Muscle of back (tissue), 11 donors: ENCODE results near the gene HES4. TPM values are rescaled to one million over a fixed set of nuclear protein-coding genes. Genes with fewer than 3 reads are reported as not detected.

Source experiments
- DNase-seq, 3 donors: peaks; one replicate each; pipeline versions ENCODE4 v3.0.0 to v3.0.0-alpha.2; 2013
- polyA plus RNA-seq, 10 donors: library from polyadenylated mRNA; unstranded; fragments of 120-200 nt; gene quantifications; one replicate each; pipeline ENCODE4 v1.2.1, GENCODE V29; 2013; ENCODE audit not compliant: insufficient read length in 10 of 10

The HES4 gene
- polyA plus RNA-seq, 10 donors = 7.4 to 18.4 (median 12.8) TPM

DNA sequence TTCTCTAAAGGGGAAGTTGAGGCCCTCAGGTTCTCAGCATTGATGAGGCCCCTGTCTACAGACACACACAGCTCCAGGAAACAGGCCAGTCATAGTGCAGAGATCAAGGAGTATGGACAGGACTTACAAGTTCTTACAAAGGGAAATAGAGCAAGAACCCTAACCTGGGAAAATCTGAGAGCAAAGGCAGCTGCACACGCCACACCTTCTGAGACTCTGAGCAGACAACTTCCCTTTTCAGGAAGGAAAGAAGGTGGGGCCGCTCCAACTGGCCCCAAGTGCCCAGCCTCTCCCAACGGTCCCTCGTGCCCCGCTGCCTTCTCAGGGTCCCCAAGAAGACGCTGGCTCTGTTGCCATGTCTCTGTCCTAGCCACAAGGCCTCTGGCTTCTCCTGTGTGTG, 44.4 kb downstream of the HES4 start:
- DNase-seq = no peak

DNA sequence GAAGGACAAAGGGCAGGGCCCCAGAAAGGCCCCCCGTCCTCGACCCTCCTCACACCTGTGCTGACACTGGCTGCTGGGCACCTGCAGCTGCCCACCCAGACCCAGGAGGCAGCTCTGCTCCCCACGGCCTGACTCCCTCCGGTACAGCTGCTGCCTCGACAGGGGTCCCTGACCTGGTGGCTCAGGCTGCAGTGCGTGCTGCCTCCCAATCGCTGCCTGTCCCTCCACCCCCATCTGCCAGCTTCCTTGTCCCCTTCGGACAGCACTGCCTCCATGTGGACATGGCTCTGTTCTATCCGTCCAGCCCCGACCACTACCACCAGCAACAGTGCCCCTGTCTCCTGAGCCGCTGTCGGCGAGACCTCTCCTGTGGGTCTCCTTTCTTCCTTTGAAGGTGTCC, 45.0 kb downstream of the HES4 start:
- DNase-seq = no peak

DNA sequence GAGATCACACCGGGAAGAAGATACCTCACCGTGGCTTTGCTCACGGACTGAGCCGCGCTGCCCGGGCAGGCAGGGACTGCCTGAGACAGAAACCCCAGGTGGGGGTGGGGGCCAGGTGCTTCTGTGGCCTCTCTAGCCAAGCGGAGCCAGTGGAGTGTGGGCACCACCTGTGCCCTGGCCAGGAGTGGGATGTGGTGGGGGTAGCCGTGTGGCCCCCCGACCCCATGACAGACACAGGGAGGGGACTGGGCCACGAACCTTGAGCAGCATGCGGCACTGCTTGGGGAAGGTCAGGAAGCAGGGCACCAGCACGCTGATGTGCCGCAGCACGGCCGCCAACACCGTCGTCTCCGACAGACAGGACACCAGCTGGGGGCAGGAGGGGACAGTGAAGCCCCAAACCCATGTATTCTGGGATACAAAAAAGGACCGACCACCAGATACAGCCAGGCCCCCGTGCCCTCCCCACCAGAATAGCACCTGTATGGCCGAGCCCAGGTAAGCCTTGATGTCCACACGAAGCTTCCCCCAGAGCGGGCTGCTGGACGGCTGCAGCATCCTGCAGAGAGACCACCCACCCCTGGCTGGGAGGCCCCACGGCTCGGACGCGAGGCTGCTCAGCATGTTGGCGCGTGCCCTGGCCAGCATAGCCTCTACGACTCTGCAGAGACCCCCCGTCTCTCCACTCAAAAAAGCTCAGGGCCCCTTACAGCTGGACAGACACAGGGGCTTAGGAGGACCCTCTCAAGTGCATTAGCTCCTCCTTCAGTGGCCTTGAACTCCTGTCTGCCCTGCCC, 46.2 kb downstream of the HES4 start:
- no peak for DNase-seq

DNA sequence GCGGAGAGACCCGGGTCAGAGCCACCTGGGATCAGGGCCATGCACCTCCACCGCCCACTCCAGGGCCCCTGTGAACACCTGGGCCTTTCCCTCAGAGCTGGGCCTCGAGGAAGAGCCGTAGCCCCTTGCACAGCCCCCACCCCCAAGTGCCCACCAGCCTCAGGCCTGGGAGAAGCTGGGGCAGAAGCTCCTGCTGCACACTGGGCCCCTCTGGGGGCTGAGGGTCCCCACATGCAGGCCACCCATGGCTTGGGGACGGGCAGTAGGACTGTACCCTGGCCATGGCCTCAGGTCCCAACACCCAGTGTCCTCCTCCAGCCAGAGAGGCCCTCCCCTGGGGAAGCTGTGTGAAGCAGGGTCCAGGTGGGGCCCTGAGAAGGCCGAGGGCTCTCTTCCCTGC, 47.3 kb downstream of the HES4 start:
- DNase-seq = no peak

DNA sequence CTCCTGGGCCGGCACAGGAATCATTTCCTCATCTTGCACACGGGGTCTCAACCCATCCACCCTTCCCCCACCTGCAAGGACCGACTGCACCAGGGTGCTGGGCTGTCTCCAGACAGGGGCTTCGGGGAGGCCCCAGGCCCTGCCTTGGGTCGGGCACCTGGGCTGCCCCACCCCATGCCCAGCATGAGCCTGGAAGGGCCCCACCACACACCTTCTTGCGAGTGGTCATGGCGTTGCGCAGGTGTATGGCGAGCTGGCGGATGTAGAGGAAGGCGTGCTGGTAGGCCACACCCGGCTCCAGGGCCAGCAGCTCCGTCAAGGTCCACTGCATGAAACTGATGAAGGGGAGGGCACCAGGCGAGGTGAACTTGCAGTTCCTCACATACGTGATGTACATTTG, 47.7 kb downstream of the HES4 start:
- DNase-seq = no peak

DNA sequence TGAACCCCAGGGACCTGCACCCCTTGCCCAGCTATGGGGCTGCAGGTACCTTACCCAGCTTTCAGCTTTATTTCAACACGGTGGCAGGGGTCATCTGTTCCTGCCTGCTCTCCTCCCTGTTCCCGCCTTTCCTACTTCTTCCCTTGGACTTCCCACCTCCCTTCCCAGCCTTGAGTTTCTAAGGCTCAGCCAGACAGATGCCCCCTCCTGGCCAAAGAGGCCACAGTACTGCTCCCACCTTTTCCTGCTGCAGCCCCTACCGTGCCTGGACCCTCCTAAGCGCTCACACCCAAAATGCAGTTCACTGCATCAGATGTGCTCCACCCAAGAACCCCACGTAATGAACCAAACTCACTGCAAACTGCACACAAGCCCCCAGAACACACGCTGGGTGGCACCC, 48.5 kb downstream of the HES4 start:
- no peak for DNase-seq

DNA sequence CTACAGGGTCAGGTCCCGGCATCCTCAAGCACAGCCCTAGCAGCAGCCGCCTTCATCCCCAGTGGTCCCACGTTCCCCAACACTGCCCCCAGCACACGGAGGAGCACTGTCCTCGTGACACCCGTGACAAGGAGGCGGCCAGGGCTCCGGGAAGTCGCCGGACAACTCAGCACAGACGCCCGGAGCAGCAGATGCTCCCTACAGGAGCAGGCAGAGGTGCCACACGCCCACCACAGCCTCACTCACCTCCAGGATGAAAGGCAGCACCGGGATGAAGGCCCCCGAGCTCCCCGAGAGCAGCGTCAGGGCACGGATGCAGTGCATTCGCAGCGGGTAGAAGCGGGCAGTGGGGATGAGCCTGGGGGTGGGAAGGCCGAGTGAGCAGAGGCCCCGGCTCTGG, 49.0 kb downstream of the HES4 start:
- DNase-seq = no peak

DNA sequence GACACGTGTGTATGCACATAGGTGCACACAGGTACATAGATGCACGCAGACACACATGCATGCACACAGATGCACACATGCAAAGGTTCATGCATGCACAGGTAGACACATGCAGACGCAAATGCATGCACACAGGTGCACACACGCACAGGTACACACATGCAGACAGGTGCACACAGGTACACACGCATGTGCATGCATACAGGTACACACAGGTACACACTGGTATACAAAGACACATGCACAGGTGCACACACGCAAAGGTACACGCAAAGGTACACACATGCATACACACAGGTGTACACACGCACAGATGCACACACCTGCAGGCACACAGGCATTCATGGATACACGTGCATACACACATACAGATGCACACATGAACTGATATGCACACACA, 49.6 kb downstream of the HES4 start:
- DNase-seq = no peak

Other genes with a start within 250 kb of the HES4 start
- gene SAMD11, start 76.2 kb downstream of the HES4 start, polyA plus RNA-seq = 10 to 100 TPM in 1 of 10 donors, 1 to 10 TPM in 9; 1.7 to 11.4 (median 4.4) TPM
- gene NOC2L, start 40.8 kb downstream of the HES4 start, polyA plus RNA-seq = 10 to 100 TPM; 36.4 to 46.4 (median 39.7) TPM
- 1 to 10 TPM; 3.0 to 7.2 (median 5.2) TPM for gene KLHL17, start 39.5 kb downstream of the HES4 start, polyA plus RNA-seq
- gene PLEKHN1, start 33.6 kb downstream of the HES4 start, polyA plus RNA-seq = 1 to 10 TPM in 2 of 10 donors, under 1 TPM in 3, not detected in 5; 0.10 to 1.3 (median 0.25) TPM
- 1 to 10 TPM in 9 of 10 donors, under 1 TPM in 1; 0.97 to 2.9 (median 1.6) TPM for gene PERM1, start 18.0 kb downstream of the HES4 start, polyA plus RNA-seq
- gene ISG15, start 13.4 kb upstream of the HES4 start, polyA plus RNA-seq = 10 to 100 TPM in 1 of 10 donors, 1 to 10 TPM in 9; 5.5 to 11.3 (median 7.9) TPM
- gene AGRN, start 20.0 kb upstream of the HES4 start, polyA plus RNA-seq = 10 to 100 TPM; 28.4 to 83.9 (median 44.4) TPM
- under 1 TPM in 5 of 10 donors, not detected in 5; 0.08 to 0.16 (median 0.11) TPM for gene RNF223, start 74.2 kb upstream of the HES4 start, polyA plus RNA-seq
- 1 to 10 TPM; 3.8 to 7.1 (median 4.6) TPM for gene C1orf159, start 116.0 kb upstream of the HES4 start, polyA plus RNA-seq
- gene TTLL10, start 173.8 kb upstream of the HES4 start, polyA plus RNA-seq = under 1 TPM in 7 of 10 donors, not detected in 3; 0.13 to 0.50 (median 0.27) TPM
- 1 to 10 TPM; 1.9 to 4.6 (median 2.9) TPM for gene TNFRSF18, start 206.5 kb upstream of the HES4 start, polyA plus RNA-seq
- 1 to 10 TPM; 1.0 to 3.7 (median 2.0) TPM for gene TNFRSF4, start 214.1 kb upstream of the HES4 start, polyA plus RNA-seq
- gene SDF4, start 231.9 kb upstream of the HES4 start, polyA plus RNA-seq = 100 to 1,000 TPM in 2 of 10 donors, 10 to 100 TPM in 8; 73.5 to 121 (median 88.5) TPM
- gene B3GALT6, start 232.1 kb upstream of the HES4 start, polyA plus RNA-seq = 10 to 100 TPM; 12.1 to 21.2 (median 15.6) TPM
- gene C1QTNF12, start 246.6 kb upstream of the HES4 start, polyA plus RNA-seq = 1 to 10 TPM; 1.0 to 6.7 (median 2.7) TPM